ENCODE measurements around the gene TECPR1. TPM values are rescaled to one million over a fixed set of nuclear protein-coding genes. Genes with fewer than 3 reads are reported as not detected.

Gene TECPR1
- total RNA-seq (24.4 and 27.8 TPM in 2 replicates), polyA plus RNA-seq (19.2 and 19.3 TPM in 2 replicates)

GRCh38 chr7:98251601-98252424 lies at the start of gene TECPR1:
TECPR1 (minus strand) TSS chr7:98252232; CDS start chr7:98246146, 6,086 bp downstream.
- no peak within 1 kb of the TSS for H3K27ac ChIP-seq
- H3K4me3 ChIP-seq = peak within 1 kb of the TSS; percentile 91
- no peaks in the 10 kb centered on the region for H3K36me3 ChIP-seq
- peak; percentile 93 to 95 for DNase-seq (ENCODE audit: low read depth in 1 of 2, low spot score in 1 of 2)
- no peaks in the 10 kb centered on the region for H3K9me3 ChIP-seq (ENCODE audit: low read depth)
- TF ChIP-seq CTCF (IDR thresholded peaks at IDR 0.05; ENCODE audit: low read depth, low read length) = no peak
- no peaks in the 10 kb centered on the region for H3K27me3 ChIP-seq
- peaks cover 11% of the 10 kb centered on the region for H3K4me1 ChIP-seq (ENCODE audit: low read depth)

GRCh38 chr7:98300595-98301372 lies 48.8 kb upstream of the TECPR1 start:
- no peaks in the 10 kb centered on the region for H3K36me3 ChIP-seq
- TF ChIP-seq CTCF (IDR thresholded peaks at IDR 0.05; ENCODE audit: low read depth, low read length) = no peak

GRCh38 chr7:98297626-98298286 lies 45.7 kb upstream of the TECPR1 start:
- Histone ChIP-seq H3K9me3 (ENCODE audit: low read depth) (no peaks in the 10 kb centered on the region), H3K27me3 (no peaks in the 10 kb centered on the region), H3K36me3 (no peaks in the 10 kb centered on the region), H3K4me1 (ENCODE audit: low read depth) (peaks cover 24% of the 10 kb centered on the region), H3K4me3 (no peak overlapping the region), H3K27ac (no peak overlapping the region)
- DNase-seq (ENCODE audit: low read depth in 1 of 2, low spot score in 1 of 2) = no peak
- TF ChIP-seq CTCF (IDR thresholded peaks at IDR 0.05; ENCODE audit: low read depth, low read length) = no peak

More at GRCh38 chr7:98300595-98301372, 48.8 kb upstream of the TECPR1 start:
- Histone ChIP-seq H3K4me3 (no peak overlapping the region), H3K27me3 (no peaks in the 10 kb centered on the region), H3K9me3 (ENCODE audit: low read depth) (no peaks in the 10 kb centered on the region), H3K4me1 (ENCODE audit: low read depth) (peaks cover 37% of the 10 kb centered on the region), H3K27ac (peak overlapping the region; percentile 62)
- no peak for DNase-seq (ENCODE audit: low read depth in 1 of 2, low spot score in 1 of 2)

- TF ChIP-seq CTCF (IDR thresholded peaks at IDR 0.05; ENCODE audit: low read depth, low read length) = no peak
- no peaks in the 10 kb centered on the region for H3K27me3 ChIP-seq
- no peak for DNase-seq (ENCODE audit: low read depth in 1 of 2, low spot score in 1 of 2)
- peaks cover 24% of the 10 kb centered on the region for H3K4me1 ChIP-seq (ENCODE audit: low read depth)
- H3K36me3 ChIP-seq = no peaks in the 10 kb centered on the region
- H3K4me3 ChIP-seq = no peak overlapping the region
- no peak overlapping the region for H3K27ac ChIP-seq
- H3K9me3 ChIP-seq (ENCODE audit: low read depth) = no peaks in the 10 kb centered on the region
These were observed 44.8 kb upstream of the TECPR1 start for GRCh38 chr7:98296833-98297232.

GRCh38 chr7:98295467-98296192 lies 43.6 kb upstream of the TECPR1 start:
- no peak for TF ChIP-seq CTCF (IDR thresholded peaks at IDR 0.05; ENCODE audit: low read depth, low read length)
- peaks cover 14% of the 10 kb centered on the region for H3K4me1 ChIP-seq (ENCODE audit: low read depth)
- no peaks in the 10 kb centered on the region for H3K36me3 ChIP-seq
- no peaks in the 10 kb centered on the region for H3K27me3 ChIP-seq
- DNase-seq (ENCODE audit: low read depth in 1 of 2, low spot score in 1 of 2) = no peak
- H3K27ac ChIP-seq = no peak overlapping the region
- H3K9me3 ChIP-seq (ENCODE audit: low read depth) = no peaks in the 10 kb centered on the region
- H3K4me3 ChIP-seq = no peak overlapping the region
